Measurements from ENCODE around the gene COA8. TPM values are rescaled to one million over a fixed set of nuclear protein-coding genes. Genes with fewer than 3 reads are reported as not detected.

The COA8 gene
- total and polyA plus RNA-seq, 2 of the 4 experiments (the other 2 are of a cell fraction), result 12.2 to 21.1 TPM

GRCh38 chr14:103574104-103574503 lies 11.3 kb downstream of the COA8 start:
- Histone ChIP-seq H3K4me2 (ENCODE audit: low read depth, low read length) (no peak overlapping the region), H2BK15ac (ENCODE audit: low read depth, low read length) (no peak overlapping the region), H3K56ac (ENCODE audit: extremely low read depth, insufficient read depth, low read length) (no peak overlapping the region), H2AK5ac (ENCODE audit: low read depth, low read length) (no peak overlapping the region), H4K20me1 (ENCODE audit: insufficient read depth, low read length) (peaks cover 48% of the 10 kb centered on the region), H3K9me3 (ENCODE audit: control insufficient read depth, insufficient read depth, low read length) (no peaks in the 10 kb centered on the region), H2BK120ac (ENCODE audit: low read depth, low read length) (no peak overlapping the region), H3K4ac (ENCODE audit: low read depth, low read length) (no peak overlapping the region), H3K9me1 (ENCODE audit: insufficient read depth, low read length) (peaks cover 12% of the 10 kb centered on the region; the same call in 1 of the 2 replicates), H2AK9ac (replicated peaks; ENCODE audit: low read depth, low read length, poor library complexity) (no peak overlapping the region), H3K27me3 (ENCODE audit: control insufficient read depth, insufficient read depth, low read length) (no peaks in the 10 kb centered on the region), H3K18ac (ENCODE audit: low read depth, low read length) (no peak overlapping the region), H4K5ac (ENCODE audit: low read depth, low read length) (no peak overlapping the region), H3K36me3 (ENCODE audit: control insufficient read depth, insufficient read depth, low read length) (peaks cover 21% of the 10 kb centered on the region), H3K9ac (ENCODE audit: low read depth, low read length) (no peak overlapping the region), H2AFZ (replicated peaks; ENCODE audit: low read length, poor library complexity) (no peak overlapping the region), H3K27ac (ENCODE audit: insufficient read depth, low read length) (no peak overlapping the region), H4K91ac (ENCODE audit: insufficient read depth, low read depth, low read length) (no peak overlapping the region), H3K14ac (replicated peaks; ENCODE audit: low read depth, low read length) (no peak overlapping the region), H4K8ac (ENCODE audit: low read depth in 2 of 2, low read length in 2 of 2) (no peak overlapping the region), H3K23ac (ENCODE audit: low read depth, low read length) (no peak overlapping the region), H3K4me3 (ENCODE audit: insufficient read depth, low read depth, low read length) (no peak overlapping the region), H3K4me1 (ENCODE audit: control insufficient read depth, insufficient read depth, low read length) (peaks cover 15% of the 10 kb centered on the region), H2BK5ac (ENCODE audit: low read depth, low read length, poor library complexity, severe bottlenecking) (no peak overlapping the region), H2BK20ac (ENCODE audit: low read depth, low read length) (no peak overlapping the region), H3K79me1 (ENCODE audit: low read depth in 1 of 2, low read length in 2 of 2) (peaks cover 32 to 65% of the 10 kb centered on the region in 2 experiments)
- no peak for TF ChIP-seq ELK1 (IDR thresholded peaks at IDR 0.05; ENCODE audit: borderline replicate concordance, low read depth, low read length)
- TF ChIP-seq BHLHE40 (IDR thresholded peaks at IDR 0.05; ENCODE audit: low read depth, low read length), result no peak
- no peak for TF ChIP-seq CHD1 (IDR thresholded peaks at IDR 0.05; ENCODE audit: low read depth, low read length)
- no peak for TF ChIP-seq RFX5 (IDR thresholded peaks at IDR 0.05; ENCODE audit: low read depth, low read length)
- TF ChIP-seq CEBPB (IDR thresholded peaks at IDR 0.05; ENCODE audit: low read depth, low read length), result no peak
- no peak for TF ChIP-seq MAFK (IDR thresholded peaks at IDR 0.05; ENCODE audit: low read depth, low read length)
- TF ChIP-seq, protein P1, sequence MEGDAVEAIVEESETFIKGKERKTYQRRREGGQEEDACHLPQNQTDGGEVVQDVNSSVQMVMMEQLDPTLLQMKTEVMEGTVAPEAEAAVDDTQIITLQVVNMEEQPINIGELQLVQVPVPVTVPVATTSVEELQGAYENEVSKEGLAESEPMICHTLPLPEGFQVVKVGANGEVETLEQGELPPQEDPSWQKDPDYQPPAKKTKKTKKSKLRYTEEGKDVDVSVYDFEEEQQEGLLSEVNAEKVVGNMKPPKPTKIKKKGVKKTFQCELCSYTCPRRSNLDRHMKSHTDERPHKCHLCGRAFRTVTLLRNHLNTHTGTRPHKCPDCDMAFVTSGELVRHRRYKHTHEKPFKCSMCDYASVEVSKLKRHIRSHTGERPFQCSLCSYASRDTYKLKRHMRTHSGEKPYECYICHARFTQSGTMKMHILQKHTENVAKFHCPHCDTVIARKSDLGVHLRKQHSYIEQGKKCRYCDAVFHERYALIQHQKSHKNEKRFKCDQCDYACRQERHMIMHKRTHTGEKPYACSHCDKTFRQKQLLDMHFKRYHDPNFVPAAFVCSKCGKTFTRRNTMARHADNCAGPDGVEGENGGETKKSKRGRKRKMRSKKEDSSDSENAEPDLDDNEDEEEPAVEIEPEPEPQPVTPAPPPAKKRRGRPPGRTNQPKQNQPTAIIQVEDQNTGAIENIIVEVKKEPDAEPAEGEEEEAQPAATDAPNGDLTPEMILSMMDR (conservative IDR thresholded peaks at IDR 0.05; ENCODE audit: low read depth, low read length), result no peak
- ATAC-seq (ENCODE audit: low read depth) (no peak), DNase-seq (no peak)
- WGBS, 2 experiments (ENCODE audit: extremely low coverage in 2 of 2, insufficient read length in 1 of 2), result no CpG with 5 or more reads among the region's 6 CpGs
- intact Hi-C loops (cut with micrococcal nuclease), result loop anchor here (5.0 to 10.0 kb wide), 2 partner anchors 338 to 411 kb away; no protein-coding TSS in a partner anchor
- dilution Hi-C loops (cut with HindIII; ENCODE audit: low sequenced_read_pairs, unreplicated experiment), result no loop called here
- no TSS peak for BruUV-seq (replicated peaks)
- CTCF ChIA-PET, result interaction anchor here (0.6 kb wide), 1 partner anchor 1169 kb away, joined by 3 read pairs; no protein-coding TSS in a partner anchor
- POLR2A ChIA-PET (ENCODE audit: unreplicated experiment), result no interaction called here
- in situ Hi-C loops (cut with MboI; ENCODE audit: low sequenced_read_pairs), result loop anchor here (10.0 kb wide), 2 partner anchors 111 to 341 kb away; no protein-coding TSS in a partner anchor
